GM21390 (cell line): ENCODE measurements around the gene STOML1.
"Not testable (repeated sequence)": the region's sequence is repeated elsewhere in the genome, so short reads cannot be mapped to it uniquely, and the experiment has no call there.

ENCODE experiments used
- ATAC-seq: cut with Tn5 transposase; IDR thresholded peaks from one replicate; pipeline ENCODE4 v1.9.1; 2021; ENCODE audit not compliant: unreplicated experiment

STOML1 gene

GRCh38 chr15:73948396-73948795 lies 43.7 kb downstream of the STOML1 start:
- ATAC-seq: no peak

DNA sequence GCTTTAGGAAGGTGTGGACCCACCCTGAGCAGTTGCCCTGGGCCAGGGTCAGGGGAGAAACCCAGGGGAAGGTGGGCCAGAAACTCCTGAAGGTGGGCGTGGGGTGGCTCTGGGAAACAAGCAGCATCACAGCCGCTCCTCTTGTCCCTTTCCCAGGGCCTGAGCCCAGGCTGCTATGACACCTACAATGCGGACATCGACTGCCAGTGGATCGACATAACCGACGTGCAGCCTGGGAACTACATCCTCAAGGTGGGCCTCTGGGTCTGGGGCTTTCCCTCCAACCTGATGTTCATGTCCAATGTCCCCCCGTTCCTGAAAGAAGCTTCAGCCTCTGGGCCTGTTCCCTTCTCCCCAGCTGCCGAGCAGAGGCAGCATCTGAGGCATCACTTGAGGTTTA lies 44.4 kb downstream of the STOML1 start:
- no peak for ATAC-seq

GRCh38 chr15:73946795-73947370 lies 45.2 kb downstream of the STOML1 start:
- no peak for ATAC-seq

DNA sequence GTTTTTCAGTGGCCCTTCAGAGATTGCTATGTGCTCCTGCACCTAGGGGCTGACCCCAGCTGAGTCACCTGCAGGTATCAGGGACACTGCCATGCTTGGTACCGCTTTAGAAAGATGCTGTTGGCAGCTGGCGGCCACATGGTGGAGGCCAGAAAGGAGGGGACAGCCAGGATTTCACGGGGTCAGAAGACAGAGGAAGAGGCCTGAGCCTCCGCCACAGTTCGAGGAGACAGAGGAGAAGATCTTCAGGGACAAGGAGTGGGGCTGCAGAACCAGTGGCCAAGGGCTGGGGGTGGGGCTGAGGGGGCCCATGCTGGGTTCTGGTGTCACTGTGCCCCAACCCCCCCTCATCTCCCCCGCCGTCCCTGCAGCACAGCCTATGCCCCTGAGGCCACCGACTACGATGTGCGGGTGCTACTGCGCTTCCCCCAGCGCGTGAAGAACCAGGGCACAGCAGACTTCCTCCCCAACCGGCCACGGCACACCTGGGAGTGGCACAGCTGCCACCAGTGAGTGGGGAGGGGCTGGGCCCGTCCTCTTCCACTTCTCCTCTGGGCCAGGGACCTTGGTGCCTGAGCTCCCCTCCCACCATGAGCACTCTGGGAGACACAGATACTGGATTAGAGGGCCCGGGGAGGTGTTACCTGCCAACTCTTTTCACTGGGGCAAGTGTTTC lies 45.9 kb downstream of the STOML1 start:
- ATAC-seq: no peak

DNA sequence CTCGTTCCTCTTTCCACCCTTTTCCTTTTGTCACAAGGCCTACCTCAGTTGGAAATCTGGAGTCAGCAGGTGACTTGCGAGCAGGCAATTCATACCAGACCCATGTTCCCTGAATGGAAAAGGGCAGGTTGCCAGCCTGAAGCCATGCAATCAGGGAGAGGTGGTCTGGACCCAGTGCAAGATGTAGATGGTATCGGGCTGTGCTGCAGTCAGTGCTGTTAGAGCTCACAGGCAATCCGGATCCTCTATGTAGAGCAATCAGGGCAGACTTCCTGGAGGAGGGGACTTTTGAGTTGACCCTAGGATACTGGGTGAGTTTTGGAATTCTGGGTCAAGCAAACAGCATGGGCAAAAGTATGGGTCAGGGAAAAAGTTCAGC lies 47.0 kb downstream of the STOML1 start:
- no peak for ATAC-seq

DNA sequence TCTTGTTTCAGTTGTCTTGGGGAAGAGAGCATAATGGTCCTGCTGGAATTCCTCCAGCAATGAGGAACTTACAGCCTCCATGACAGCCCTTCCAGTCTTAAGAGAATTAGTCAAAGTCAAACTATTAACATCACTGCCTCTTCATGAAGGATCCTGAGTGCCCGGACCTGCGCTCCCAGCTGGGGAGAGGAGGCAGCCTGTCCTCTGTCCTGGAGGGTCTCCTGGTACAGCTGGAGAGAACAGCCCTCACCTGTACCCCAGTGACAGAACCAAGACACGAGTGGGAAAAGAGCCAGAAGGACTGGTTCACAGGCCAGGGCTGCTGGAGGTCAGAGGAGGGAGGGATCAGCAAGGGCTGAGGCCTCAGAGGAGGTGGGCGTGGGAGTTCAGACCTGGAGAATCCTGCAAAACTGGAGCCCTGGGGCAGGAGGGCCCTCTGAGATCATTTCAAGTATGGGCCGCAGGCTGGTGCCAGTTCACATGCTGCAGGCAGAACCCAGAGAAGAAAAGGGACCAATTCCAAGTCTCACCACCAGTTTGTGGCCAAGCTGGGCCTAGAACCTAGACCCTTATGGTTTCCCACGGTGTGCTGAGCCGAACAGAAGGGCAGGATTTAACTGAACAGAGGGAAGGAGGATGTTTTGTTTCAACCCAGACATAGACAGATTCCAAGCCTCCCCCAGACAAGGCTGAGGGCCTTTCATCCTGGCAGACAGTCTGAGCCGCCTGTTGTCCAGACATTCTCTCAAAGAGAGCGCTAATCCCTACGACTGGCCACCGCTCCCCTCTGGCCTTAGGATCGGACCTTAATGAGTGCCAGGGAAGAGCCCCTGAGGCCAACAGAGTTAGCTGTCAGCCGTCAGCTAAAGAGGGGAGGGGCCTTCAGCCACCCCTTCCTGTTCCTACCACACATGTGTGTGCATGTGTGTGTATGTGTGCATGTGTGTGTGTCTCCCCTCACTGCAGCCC lies 47.6 kb downstream of the STOML1 start:
- ATAC-seq: no peak

DNA sequence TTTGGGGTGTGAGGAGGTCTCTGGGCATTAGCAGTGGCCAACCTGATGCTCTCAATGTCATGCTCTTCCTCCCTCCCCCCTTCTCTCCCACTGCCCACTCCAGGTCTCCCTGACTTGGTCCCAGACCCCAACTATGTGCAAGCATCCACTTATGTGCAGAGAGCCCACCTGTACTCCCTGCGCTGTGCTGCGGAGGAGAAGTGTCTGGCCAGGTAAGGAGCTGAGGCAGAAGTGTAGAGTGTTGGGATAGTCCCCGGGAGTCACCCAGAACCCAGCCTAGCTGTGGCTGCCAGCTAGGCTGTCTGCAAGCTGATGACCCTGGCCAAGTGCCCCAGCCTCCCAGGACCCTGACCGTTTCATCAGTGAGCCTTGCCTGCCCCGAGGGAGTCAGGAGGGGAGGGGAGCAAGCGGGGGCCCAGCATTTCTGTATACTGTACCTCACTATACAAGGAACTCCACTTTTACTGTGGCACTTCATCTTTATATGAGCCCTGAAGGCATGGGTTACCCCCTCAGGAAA lies 49.3 kb downstream of the STOML1 start:
- ATAC-seq: no peak

- ATAC-seq: no peak
Measured at GRCh38 chr15:73941871-73942635, 50.0 kb downstream of the STOML1 start.

DNA sequence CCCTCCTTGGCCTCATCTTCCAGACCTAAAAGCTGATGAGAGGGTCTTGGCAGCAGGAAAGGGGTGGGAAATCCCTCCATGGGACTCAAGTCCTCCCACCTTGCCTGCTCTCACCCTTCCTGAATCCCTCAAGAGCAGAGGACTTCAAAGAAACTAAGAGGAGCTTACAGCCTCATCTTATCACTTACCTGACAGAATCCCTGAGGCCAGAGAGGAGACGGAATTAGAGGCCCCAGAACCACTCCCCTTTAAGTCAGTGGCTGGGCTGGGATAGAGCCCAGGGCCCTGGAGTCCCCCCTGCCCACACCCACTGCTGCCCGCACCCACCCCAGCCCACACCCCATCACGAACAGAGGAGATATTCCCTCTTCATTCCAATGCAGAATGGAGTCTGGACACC lies 50.6 kb downstream of the STOML1 start:
- no peak for ATAC-seq

- no peak for ATAC-seq
Measured at GRCh38 chr15:73941044-73941443, 51.1 kb downstream of the STOML1 start.

DNA sequence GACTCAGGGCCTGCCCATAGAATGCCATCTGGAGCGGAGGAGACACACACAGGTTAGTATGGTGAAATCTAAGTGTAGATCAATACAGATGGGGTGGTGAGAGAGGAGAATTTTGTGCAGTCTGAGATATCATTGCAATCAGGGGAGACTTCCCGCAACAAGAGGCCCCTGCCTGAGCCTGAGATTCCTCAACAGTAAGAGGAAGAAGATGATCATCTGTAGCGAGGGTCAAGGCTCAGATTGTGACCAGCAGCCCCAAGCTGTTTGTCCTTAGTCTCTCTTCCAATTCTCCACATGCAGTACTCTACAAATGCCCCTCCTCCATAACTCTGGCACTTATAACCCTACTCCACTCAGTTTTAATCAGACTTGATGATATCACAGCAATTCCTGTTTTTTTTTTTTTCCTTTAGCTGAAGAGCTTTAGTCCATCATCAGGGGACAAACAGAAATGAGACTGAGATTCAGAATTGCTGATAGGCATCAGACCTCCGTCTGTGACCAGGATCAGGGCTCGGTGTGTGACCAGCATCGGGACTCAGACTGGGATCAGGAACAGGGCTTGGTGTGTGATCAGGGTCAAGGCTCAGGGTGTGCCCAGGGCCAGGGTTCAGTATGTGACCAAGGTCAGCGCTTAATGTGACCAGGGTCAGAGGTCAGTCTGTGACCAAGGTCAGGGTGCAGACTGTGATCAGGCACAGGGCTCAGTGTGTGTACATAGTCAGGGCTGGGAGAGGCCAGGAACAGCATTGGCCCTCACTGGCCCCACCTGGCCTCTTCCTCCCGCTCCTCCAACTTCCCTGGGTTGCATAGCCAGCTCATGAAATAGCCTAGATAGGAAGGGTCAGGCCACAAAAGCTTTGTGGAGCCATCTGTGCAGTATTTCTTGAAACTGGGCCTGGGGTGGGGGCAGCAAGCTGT lies 51.8 kb downstream of the STOML1 start:
- no peak for ATAC-seq

GRCh38 chr15:73939138-73939537 lies 53.0 kb downstream of the STOML1 start:
- ATAC-seq: no peak

DNA sequence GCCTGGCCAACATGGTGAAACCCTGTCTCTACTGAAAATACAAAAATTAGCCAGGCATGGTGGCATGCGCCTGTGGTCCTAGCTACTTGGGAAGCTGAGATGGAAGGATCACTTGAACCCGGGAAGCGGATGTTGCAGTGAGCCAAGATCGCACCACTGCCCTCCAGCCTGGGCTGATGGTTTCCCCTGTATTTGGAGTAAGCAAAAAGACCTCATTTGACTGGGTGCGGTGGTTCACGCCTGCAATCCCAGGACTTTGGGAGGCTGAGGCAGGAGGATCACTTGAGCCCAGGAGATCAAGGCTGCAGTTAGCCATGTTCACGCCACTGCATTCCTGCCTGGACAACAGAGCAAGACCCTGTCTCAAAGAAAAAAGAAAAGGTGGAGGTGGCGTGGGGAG lies 53.6 kb downstream of the STOML1 start:
- not testable (repeated sequence) for ATAC-seq

DNA sequence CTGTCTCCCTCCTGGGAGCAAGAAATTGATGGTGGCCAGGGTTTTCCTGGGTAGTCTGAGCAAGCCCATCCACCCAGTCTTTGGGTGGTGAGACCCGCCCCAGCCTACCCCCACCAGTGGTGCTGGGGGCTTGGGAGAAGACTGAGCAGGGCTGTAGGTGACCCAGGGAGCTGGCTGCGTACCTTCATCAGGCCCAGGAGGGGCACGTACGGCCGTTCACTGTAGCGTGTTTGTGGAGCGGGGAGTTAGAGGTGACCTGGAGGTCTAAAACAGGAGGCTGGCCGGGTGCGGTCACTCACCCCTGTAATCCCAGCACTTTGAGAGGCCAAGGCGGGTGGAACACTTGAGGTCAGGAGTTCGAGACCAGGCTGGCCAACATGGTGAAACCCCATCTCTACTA lies 54.4 kb downstream of the STOML1 start:
- ATAC-seq: no peak

DNA sequence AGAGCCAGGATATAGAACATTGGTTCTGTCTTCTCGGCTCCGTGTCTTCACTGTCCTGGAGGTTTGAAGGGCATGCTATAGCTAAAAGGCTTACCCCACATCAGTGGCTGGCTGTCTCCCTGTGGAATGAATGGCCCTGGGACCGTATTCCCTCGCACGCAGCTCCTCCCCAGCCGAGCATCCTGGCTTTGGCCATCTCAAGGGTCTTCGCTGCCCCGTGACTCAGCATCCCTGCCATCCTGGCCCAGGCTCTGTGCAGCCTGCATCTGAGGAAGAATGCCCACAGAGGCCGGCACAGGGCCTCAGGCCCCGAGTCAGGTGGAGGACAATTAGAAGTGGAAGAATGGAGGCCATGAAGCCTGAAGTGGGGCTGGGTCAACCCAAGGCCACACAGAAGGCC lies 54.8 kb downstream of the STOML1 start:
- no peak for ATAC-seq

GRCh38 chr15:73936588-73937290 lies 55.4 kb downstream of the STOML1 start:
- no peak for ATAC-seq

GRCh38 chr15:73936181-73936580 lies 55.9 kb downstream of the STOML1 start:
- ATAC-seq: no peak

GRCh38 chr15:73935547-73935946 lies 56.5 kb downstream of the STOML1 start:
- ATAC-seq: no peak

GRCh38 chr15:73934281-73934680 lies 57.8 kb downstream of the STOML1 start:
- ATAC-seq: no peak
